Lower lobe of right lung (tissue), 2 donors: Measurements from ENCODE around the gene FBXL13. TPM values are rescaled to one million over a fixed set of nuclear protein-coding genes. Genes with fewer than 3 reads are reported as not detected.

Experiments used
- ATAC-seq, 2 donors: fragments of 200-7000 bp; cut with Tn5 transposase; one replicate each; pipeline ENCODE4 v1.9.1; 2020 to 2022; ENCODE audit warnings: mild to moderate bottlenecking in 2 of 2, moderate library complexity in 2 of 2
- DNase-seq: peaks from one replicate; pipeline ENCODE4 v3.0.0-alpha.2; 2020
- H3K27ac ChIP-seq: fragments of 200-600 bp; one replicate; pipeline ENCODE4 v1.8.0; 2022
- H3K27me3 ChIP-seq: fragments of 200-600 bp; one replicate; pipeline ENCODE4 v1.8.0; 2022; ENCODE audit warnings: low read depth
- H3K36me3 ChIP-seq: fragments of 200-600 bp; one replicate; pipeline ENCODE4 v1.8.0; 2022; ENCODE audit warnings: mild to moderate bottlenecking
- H3K4me1 ChIP-seq: fragments of 200-600 bp; one replicate; pipeline ENCODE4 v1.8.0; 2022
- H3K4me3 ChIP-seq: fragments of 200-600 bp; one replicate; pipeline ENCODE4 v1.8.0; 2022; ENCODE audit warnings: mild to moderate bottlenecking
- H3K9me3 ChIP-seq: fragments of 200-600 bp; one replicate; pipeline ENCODE4 v1.8.0; 2022
- intact Hi-C: fragments of 100-400 bp; cut with DNase I; formaldehyde crosslinking; loops from one replicate; pipeline ENCODE4 v1.11.0; 2022
- total RNA-seq: library from RNA; stranded (reverse); fragmentation: NEBNext Ultra II Directional; extraction: Animal tissue kit (Norgen Biotek cat#: 25700); gene quantifications from one replicate; pipeline ENCODE4 v1.2.1, GENCODE V29; 2021
- TF ChIP-seq, protein P1 (sequence below): fragments of 200-600 bp; IDR thresholded peaks from one replicate; pipeline ENCODE4 v1.8.0; 2022; ENCODE audit warnings: antibody characterized with exemption, mild to moderate bottlenecking
- donor health status: DM: no; HTN: yes; CAD: no; lungs with severe emphysema.

Gene FBXL13
- total RNA-seq, 1 donor from 2014 or later = 3.4 TPM

DNA sequence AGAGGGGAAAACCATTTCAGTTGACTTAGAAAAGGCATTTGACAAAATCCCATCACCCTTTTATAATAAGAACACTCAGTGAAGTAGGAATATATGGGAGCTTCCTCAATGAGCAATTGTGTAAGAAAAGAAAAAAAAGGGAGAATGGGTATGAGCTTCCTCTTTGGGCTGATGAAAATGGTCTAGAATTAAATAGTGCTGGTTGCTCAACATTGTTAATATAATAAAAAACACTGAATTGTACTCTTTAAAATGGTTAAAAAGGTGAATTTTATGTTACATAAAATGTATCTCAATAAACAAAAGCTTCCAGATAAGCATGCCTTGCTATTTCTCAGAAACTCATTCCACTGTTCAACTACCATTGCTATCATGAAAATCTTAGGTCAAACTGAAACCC is 121.2 kb downstream of the FBXL13 start:
- Histone ChIP-seq H3K9me3 (peaks cover 3% of the 10 kb centered on the region), H3K27ac (no peak overlapping the region), H3K4me1 (no peaks in the 10 kb centered on the region), H3K36me3 (no peaks in the 10 kb centered on the region), H3K27me3 (no peaks in the 10 kb centered on the region), H3K4me3 (no peak overlapping the region)
- intact Hi-C loops = no loop called here
- TF ChIP-seq, protein P1, sequence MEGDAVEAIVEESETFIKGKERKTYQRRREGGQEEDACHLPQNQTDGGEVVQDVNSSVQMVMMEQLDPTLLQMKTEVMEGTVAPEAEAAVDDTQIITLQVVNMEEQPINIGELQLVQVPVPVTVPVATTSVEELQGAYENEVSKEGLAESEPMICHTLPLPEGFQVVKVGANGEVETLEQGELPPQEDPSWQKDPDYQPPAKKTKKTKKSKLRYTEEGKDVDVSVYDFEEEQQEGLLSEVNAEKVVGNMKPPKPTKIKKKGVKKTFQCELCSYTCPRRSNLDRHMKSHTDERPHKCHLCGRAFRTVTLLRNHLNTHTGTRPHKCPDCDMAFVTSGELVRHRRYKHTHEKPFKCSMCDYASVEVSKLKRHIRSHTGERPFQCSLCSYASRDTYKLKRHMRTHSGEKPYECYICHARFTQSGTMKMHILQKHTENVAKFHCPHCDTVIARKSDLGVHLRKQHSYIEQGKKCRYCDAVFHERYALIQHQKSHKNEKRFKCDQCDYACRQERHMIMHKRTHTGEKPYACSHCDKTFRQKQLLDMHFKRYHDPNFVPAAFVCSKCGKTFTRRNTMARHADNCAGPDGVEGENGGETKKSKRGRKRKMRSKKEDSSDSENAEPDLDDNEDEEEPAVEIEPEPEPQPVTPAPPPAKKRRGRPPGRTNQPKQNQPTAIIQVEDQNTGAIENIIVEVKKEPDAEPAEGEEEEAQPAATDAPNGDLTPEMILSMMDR = no peak
- DNase-seq (no peak), ATAC-seq (no peak)

DNA sequence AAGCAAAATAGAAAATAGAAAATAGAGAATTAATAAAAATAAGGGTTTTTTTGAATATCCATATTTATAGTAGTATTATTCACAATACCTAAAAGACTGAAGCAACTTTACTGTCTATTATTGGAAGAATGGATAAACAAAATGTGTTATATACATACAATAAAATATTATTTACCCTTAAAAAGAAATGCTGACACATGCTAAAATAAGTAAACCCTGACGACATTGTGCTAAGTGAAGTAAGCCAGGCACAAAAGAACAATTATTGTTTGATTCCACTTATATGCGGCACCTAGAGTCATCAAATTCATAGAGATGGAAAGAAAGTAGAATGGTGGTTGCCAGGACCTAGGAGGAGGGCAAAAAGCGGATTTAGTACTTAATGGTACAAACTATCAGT is 122.8 kb downstream of the FBXL13 start:
- intact Hi-C loops = no loop called here
- H3K9me3 ChIP-seq = peaks cover 3% of the 10 kb centered on the region
- DNase-seq (no peak), ATAC-seq (no peak)
- TF ChIP-seq, protein P1 = no peak
- no peak overlapping the region for H3K4me3 ChIP-seq
- no peak overlapping the region for H3K27ac ChIP-seq
- no peaks in the 10 kb centered on the region for H3K4me1 ChIP-seq
- H3K36me3 ChIP-seq = no peaks in the 10 kb centered on the region
- H3K27me3 ChIP-seq = no peaks in the 10 kb centered on the region

- Histone ChIP-seq H3K4me1 (no peaks in the 10 kb centered on the region), H3K4me3 (no peak overlapping the region), H3K27ac (no peak overlapping the region), H3K9me3 (no peaks in the 10 kb centered on the region), H3K27me3 (no peaks in the 10 kb centered on the region), H3K36me3 (no peaks in the 10 kb centered on the region)
- no peak for DNase-seq
- intact Hi-C loops = no loop called here
- no peak for ATAC-seq
- TF ChIP-seq, protein P1 = no peak
Measured at GRCh38 chr7:102944241-102944640, 130.4 kb downstream of the FBXL13 start.

DNA sequence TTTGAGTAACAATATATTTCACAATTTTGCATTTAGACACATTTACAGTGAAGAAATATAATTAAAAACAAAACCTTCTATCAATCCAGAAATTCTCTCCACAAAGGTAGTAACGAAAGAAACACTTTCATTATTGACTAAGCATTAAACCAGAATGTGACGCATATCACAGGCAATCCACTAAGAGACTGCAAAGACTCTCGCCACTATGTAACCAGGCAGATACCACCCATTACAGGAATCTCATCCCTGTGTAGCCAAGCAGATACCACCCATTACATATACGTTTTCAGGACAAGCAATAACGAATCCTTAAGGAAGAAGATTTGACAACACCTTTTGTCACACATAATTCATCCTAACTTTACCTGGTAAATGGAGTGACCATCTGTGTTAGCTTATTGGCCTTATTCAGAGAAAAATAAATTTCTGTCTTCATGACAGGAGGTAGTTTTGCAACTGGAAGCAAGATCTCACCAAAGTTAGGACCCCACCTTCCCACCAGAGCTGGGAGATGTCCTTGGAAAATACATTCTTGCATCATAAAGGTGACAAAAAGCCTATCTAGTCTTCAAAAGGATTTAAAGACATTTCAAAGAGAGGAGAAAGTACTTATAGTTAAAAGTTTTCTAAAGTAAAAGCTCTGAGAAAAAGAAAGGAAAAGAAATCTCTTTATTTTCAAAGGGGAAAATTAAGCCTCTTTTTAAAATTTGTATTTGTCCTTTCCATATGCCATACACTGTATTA is 131.0 kb downstream of the FBXL13 start:
- Histone ChIP-seq H3K4me3 (no peak overlapping the region), H3K27me3 (no peaks in the 10 kb centered on the region), H3K27ac (no peak overlapping the region), H3K4me1 (peaks cover 4% of the 10 kb centered on the region), H3K9me3 (no peaks in the 10 kb centered on the region), H3K36me3 (no peaks in the 10 kb centered on the region)
- no peak for DNase-seq
- ATAC-seq = no peak
- TF ChIP-seq, protein P1 = no peak
- intact Hi-C loops = no loop called here

DNA sequence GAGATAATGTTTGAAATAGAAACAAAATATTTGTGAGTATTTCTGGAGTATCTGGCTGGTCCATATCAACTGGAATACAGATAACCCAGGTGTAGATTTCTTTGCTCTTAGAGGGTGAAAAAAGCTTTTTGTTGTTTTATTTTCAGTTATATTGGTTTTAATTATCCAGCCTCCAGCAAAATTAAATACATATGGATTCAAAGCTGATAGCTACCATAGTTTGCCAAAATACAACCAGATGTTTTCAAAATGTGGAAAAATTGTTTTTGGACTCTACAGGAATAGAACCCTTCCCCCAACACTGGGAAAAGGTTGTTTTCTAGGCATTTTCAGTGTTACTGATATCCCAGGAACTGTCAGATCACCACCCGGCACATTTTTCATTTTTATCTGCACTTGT is 131.7 kb downstream of the FBXL13 start:
- Histone ChIP-seq H3K27ac (no peak overlapping the region), H3K4me3 (no peak overlapping the region), H3K27me3 (no peaks in the 10 kb centered on the region), H3K4me1 (peaks cover 10% of the 10 kb centered on the region), H3K36me3 (no peaks in the 10 kb centered on the region), H3K9me3 (no peaks in the 10 kb centered on the region)
- TF ChIP-seq, protein P1 = no peak
- intact Hi-C loops = no loop called here
- no peak for DNase-seq
- no peak for ATAC-seq
